SK-N-SH treated with all-trans-retinoic acid at 6 μM for 48 hours (cell line): ENCODE measurements around the gene CLIC1.

Experiments used
- ARNTL ChIP-seq: fragments of 450-650 bp; formaldehyde crosslinking; IDR thresholded peaks from 2 replicates; pipeline ENCODE4 v1.5.0; 2020; ENCODE audit warnings: low read depth, mild to moderate bottlenecking, moderate library complexity, borderline replicate concordance
- ESRRG ChIP-seq: fragments of 250-450 bp; sonication (Bioruptor Pico); IDR thresholded peaks from 2 replicates; pipeline ENCODE4 v1.6.1; 2021; ENCODE audit warnings: mild to moderate bottlenecking
- GLIS3 ChIP-seq: fragments of 250-450 bp; sonication (Bioruptor Pico); IDR thresholded peaks from 2 replicates; pipeline ENCODE4 v1.5.0; 2020; ENCODE audit warnings: mild to moderate bottlenecking, moderate library complexity
- OSR1 ChIP-seq: fragments of 250-450 bp; sonication (Bioruptor Pico); IDR thresholded peaks from 2 replicates; pipeline ENCODE4 v1.8.0; 2022; ENCODE audit warnings: moderate library complexity, mild to moderate bottlenecking, inconsistent platforms
- RARB ChIP-seq: fragments of 250-450 bp; sonication (Bioruptor Pico); IDR thresholded peaks from 2 replicates; pipeline ENCODE4 v1.8.0; 2021; ENCODE audit warnings: mild to moderate bottlenecking, moderate library complexity
- SNAI2 ChIP-seq: fragments of 250-450 bp; sonication (Bioruptor Pico); IDR thresholded peaks from 2 replicates; pipeline ENCODE4 v1.5.0; 2020; ENCODE audit warnings: mild to moderate bottlenecking, moderate library complexity
- TOX ChIP-seq: fragments of 250-450 bp; sonication (Bioruptor Pico); IDR thresholded peaks from 2 replicates; pipeline ENCODE4 v1.8.0; 2021; ENCODE audit warnings: mild to moderate bottlenecking, moderate library complexity, borderline replicate concordance
- ZFP3 ChIP-seq: fragments of 250-450 bp; sonication (Bioruptor Pico); IDR thresholded peaks from 2 replicates; pipeline ENCODE4 v1.5.0; 2020; ENCODE audit warnings: mild to moderate bottlenecking, moderate library complexity
- ZNF565 ChIP-seq: fragments of 450-650 bp; formaldehyde crosslinking; conservative IDR thresholded peaks from 2 replicates; pipeline ENCODE4 v1.5.0; 2020; ENCODE audit warnings: low read depth, mild to moderate bottlenecking, moderate library complexity

DNA sequence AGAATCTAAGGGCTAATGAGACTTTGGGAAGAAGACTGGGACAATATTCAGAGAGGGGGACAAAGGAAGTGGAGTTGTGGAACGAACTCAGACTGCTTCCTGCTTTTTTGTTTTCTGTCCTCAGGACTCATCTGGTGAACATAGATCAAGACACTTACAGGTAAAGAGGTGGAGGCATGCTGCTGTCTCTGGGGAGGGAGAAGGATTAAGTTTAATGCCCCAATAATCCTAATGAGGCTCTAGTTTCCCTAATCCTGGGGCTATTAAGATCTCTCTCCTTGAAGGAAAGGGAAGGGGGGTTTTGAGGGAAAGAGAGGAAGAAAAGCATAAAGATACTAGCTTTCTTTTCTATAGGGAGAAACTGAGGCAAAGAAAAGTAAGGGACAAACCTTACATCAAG is 8.1 kb upstream of the CLIC1 start:
- TF ChIP-seq ESRRG (CRISPR knock-in tag): no peak
- no peak for TF ChIP-seq RARB (CRISPR knock-in tag)
- no peak for TF ChIP-seq ZFP3 (CRISPR knock-in tag)
- no peak for TF ChIP-seq GLIS3 (CRISPR knock-in tag)
- TF ChIP-seq ZNF565: no peak
- TF ChIP-seq SNAI2 (CRISPR knock-in tag): no peak
- TF ChIP-seq OSR1 (CRISPR knock-in tag): no peak
- TF ChIP-seq TOX: no peak
- no peak for TF ChIP-seq ARNTL
